ENCODE measurements around the gene ASB15.

- TF ChIP-seq CTCF (conservative IDR thresholded peaks at IDR 0.05; ENCODE audit: low read length) (no peak), EZH2phosphoT487 (IDR thresholded peaks at IDR 0.05; ENCODE audit: borderline replicate concordance) (no peak)
Measured at GRCh38 chr7:123571684-123572083, 29.9 kb upstream of the ASB15 start.
